ENCODE measurements around the gene PCYT1A.
"Not testable (repeated sequence)": the region's sequence is repeated elsewhere in the genome, so short reads cannot be mapped to it uniquely, and the experiment has no call there.

PCYT1A gene

GRCh38 chr3:196287440-196288140 is at the start of gene PCYT1A:
TSS of gene PCYT1A (minus strand) at chr3:196287726. CDS start at chr3:196270531, 17,195 bp downstream.
- DNase-seq (ENCODE audit: low spot score), result peak; percentile 97

- DNase-seq (ENCODE audit: low spot score), result peak; percentile 7
Observed at GRCh38 chr3:196336319-196337145, 49.0 kb upstream of the PCYT1A start.

- DNase-seq (ENCODE audit: low spot score), result no peak
Observed at GRCh38 chr3:196335503-196335948, 48.0 kb upstream of the PCYT1A start.

- DNase-seq (ENCODE audit: low spot score), result no peak
Observed at GRCh38 chr3:196334982-196335381, 47.5 kb upstream of the PCYT1A start.

- DNase-seq (ENCODE audit: low spot score), result no peak
Observed at GRCh38 chr3:196332168-196332567, 44.6 kb upstream of the PCYT1A start.

- no peak for DNase-seq (ENCODE audit: low spot score)
Observed at GRCh38 chr3:196327405-196327804, 39.9 kb upstream of the PCYT1A start.

- no peak for DNase-seq (ENCODE audit: low spot score)
Observed at GRCh38 chr3:196326936-196327335, 39.4 kb upstream of the PCYT1A start.

- DNase-seq (ENCODE audit: low spot score), result no peak
Observed at GRCh38 chr3:196323691-196324090, 36.2 kb upstream of the PCYT1A start.

GRCh38 chr3:196323016-196323415 is 35.5 kb upstream of the PCYT1A start:
- DNase-seq (ENCODE audit: low spot score), result no peak

- no peak for DNase-seq (ENCODE audit: low spot score)
Observed at GRCh38 chr3:196321162-196321561, 33.6 kb upstream of the PCYT1A start.

- no peak for DNase-seq (ENCODE audit: low spot score)
Observed at GRCh38 chr3:196320137-196320536, 32.6 kb upstream of the PCYT1A start.

- peak; percentile 93 for DNase-seq (ENCODE audit: low spot score)
Observed at GRCh38 chr3:196317687-196318467, 30.4 kb upstream of the PCYT1A start, which contains the start of gene DYNLT2B. TSS of gene DYNLT2B (minus strand) at chr3:196318240. CDS start at chr3:196318152, 88 bp downstream.

- not testable (repeated sequence) for DNase-seq (ENCODE audit: low spot score)
Observed at GRCh38 chr3:196316799-196317686, 29.5 kb upstream of the PCYT1A start.

- DNase-seq (ENCODE audit: low spot score), result no peak
Observed at GRCh38 chr3:196315821-196316220, 28.3 kb upstream of the PCYT1A start.

GRCh38 chr3:196314597-196314996 is 27.1 kb upstream of the PCYT1A start:
- DNase-seq (ENCODE audit: low spot score), result no peak

- not testable (repeated sequence) for DNase-seq (ENCODE audit: low spot score)
Observed at GRCh38 chr3:196314086-196314485, 26.6 kb upstream of the PCYT1A start.

GRCh38 chr3:196302960-196303359 is 15.4 kb upstream of the PCYT1A start:
- not testable (repeated sequence) for DNase-seq (ENCODE audit: low spot score)

GRCh38 chr3:196302551-196302950 is 15.0 kb upstream of the PCYT1A start:
- not testable (repeated sequence) for DNase-seq (ENCODE audit: low spot score)

GRCh38 chr3:196298521-196298920 is 11.0 kb upstream of the PCYT1A start:
- DNase-seq (ENCODE audit: low spot score), result no peak

- DNase-seq (ENCODE audit: low spot score), result peak; percentile 48
Observed at GRCh38 chr3:196292286-196292923, 4.9 kb upstream of the PCYT1A start.

GRCh38 chr3:196288141-196288460 is 575 bp upstream of the PCYT1A start:
- DNase-seq (ENCODE audit: low spot score), result no peak

All from kidney tubule cell (primary cell).